NCI-H460 (cell line): ENCODE measurements around the gene CCM2. TPM values are rescaled to one million over a fixed set of nuclear protein-coding genes. Genes with fewer than 3 reads are reported as not detected.

Experiments
- DNase-seq: peaks from one replicate; pipeline ENCODE4 v3.0.0-alpha.2; 2016; ENCODE audit warnings: low read depth; ENCODE audit errors: extremely low read depth
- polyA plus RNA-seq: library from polyadenylated mRNA; depleted of rRNA; stranded (reverse); fragments of >200 nt; gene quantifications from 2 replicates; pipeline ENCODE4 v1.2.3, GENCODE V29; 2014; cell fraction: nucleus; rRNA removed
- total RNA-seq: library from RNA; depleted of rRNA; stranded (reverse); fragments of >200 nt; shearing (Covaris generic); gene quantifications from 2 replicates; pipeline ENCODE4 v1.2.3, GENCODE V29; 2014; rRNA removed

The CCM2 gene
- 24.8 and 27.4 TPM in 2 replicates for total RNA-seq
- 37.0 and 49.1 TPM in 2 replicates for polyA plus RNA-seq

DNA sequence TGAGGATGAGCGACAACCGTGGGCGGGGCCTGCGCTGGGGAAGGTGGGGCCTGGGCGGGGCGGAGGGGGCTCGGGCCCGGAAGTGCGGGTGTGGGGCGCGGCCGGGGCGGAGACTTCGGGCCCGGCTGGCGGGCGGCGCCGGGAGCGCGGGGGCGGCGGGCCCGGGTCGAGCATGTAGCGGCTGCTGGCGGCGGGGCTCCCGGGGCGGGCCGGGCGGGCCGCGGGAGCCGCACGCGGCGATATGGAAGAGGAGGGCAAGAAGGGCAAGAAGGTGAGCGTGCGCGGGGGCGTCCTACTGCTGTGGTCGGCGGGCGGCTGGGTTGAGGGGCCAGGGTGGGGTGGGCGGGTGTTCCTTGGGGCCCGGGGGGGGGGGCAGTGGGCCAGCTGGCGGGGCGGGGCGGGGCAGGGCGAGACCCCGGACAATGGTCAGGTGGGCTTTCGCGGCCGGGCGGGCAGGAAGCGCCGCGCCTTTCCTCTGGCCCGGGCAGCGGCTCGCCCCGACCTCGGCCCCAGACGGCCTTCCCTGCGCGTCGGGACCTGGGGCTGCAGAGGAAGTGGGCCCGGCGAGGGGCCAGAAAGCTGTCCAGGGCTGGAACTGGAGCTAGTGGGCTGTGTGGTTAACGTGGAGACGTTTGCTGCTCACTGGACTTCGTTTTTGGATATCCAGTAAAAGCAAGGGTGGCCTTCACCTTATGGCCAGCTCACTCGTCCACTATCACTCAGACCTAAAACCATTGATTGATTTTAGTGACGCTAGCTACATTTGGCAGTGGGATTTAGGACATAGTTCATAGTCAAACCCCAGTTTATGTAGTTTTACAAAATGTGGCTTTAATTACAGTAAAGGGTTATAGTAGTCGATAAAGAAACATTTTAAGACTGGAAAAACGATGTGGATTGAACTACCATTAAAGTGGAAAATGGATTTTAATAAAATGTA, at the start of gene CCM2:
CCM2 (plus strand) TSS at position 109 of the 940 bp plus-strand sequence; CDS start at position 242, 133 bp downstream.
- DNase-seq = no peak

DNA sequence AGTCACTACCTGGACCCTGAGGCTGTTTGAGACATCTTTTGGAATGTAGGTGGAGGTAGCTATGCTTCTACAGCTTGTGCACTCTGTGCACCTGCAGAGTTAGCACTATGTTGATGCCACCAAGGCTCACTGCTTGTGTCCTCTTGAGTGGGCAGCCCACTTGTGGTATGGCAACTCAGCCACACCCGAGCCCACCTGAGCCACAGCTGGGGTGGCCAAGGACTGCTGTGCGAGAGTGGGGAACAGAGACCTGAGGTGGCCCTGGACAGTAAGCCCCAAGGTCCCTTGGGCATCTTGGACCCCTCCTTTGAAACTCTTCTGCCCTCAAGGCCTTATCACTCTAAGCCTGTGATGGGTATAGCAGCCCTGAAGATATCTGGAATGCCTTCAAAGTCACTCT, 46.8 kb upstream of the CCM2 start:
- DNase-seq = no peak

DNA sequence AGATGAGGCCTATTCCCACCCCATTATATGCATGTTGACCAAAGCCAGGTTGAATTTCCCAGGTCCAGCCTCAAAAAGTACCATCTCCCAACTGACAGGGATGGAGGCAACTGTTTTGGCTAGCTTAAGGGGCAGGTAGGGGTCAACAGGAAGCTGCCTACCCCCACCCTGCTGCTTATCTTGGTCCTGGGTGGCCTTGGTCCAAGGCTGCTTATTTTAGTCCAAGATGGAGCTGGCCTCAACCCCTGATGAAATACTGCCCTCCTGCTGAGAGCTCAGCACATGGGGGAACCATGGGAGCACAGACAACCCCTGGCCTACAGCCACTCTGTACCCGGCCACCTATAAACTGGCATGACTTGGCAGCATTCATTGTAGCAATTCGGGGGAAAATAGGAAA, 44.3 kb upstream of the CCM2 start:
- DNase-seq = no peak

DNA sequence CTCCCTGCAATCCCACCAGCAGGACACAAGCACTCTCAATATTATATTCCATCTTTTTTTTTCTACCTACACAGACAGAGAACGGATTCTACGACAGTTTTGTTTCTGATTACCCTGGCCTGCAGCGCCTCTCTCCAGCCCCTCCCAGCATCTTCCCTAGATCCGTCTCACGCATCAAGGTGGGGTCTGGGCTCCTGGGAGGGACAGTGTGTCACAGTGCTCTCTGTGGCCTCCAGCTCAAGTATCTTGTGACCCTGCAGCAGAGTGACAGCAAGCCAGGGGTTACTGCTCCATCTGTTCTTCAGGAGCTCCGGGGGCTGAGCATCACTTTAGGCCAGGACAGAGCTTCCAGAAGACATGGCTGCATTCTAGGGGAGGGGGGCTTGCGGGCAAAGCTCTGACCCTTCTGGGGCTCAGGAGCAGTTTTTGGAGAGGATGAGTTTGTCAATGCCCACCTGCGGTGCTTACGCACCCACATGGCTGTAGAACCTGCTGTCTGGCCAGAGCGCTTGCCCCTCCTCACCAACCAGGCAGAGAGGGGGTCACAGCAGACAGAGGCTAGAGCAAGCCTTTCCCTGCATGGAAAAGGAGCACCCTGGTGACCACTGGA, 43.7 kb upstream of the CCM2 start:
- no peak for DNase-seq

DNA sequence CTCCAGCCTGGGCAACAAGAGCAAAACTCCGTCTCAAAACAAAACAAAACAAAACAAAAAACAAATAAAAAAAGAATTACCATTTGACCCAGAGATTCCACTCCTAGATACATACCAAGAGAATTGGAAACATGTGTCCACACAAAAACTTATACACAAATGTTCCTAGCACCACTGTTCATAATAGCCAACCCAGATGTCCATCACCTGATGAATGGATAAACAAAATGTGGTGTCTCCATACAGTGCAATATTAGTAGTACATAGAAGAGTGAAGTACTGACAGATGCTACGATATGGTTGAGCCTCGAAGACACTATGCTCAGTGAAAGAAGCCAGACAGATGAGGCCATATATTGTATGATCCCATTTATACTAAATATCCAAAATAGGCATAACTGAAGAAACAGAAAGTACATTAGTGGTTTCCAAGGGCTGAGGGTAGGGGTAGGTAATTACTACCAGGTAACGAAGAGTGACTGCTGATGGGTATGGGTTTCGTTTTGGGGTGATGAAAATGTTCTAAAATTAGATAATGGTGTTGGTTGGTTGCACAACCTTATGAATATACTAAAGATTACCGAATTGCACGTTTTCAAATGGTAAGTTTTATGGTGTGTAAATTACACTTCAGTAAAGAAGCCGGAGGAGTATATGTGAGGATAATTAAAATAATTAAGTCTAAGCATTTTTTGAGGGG, 41.2 kb upstream of the CCM2 start:
- DNase-seq = no peak

DNA sequence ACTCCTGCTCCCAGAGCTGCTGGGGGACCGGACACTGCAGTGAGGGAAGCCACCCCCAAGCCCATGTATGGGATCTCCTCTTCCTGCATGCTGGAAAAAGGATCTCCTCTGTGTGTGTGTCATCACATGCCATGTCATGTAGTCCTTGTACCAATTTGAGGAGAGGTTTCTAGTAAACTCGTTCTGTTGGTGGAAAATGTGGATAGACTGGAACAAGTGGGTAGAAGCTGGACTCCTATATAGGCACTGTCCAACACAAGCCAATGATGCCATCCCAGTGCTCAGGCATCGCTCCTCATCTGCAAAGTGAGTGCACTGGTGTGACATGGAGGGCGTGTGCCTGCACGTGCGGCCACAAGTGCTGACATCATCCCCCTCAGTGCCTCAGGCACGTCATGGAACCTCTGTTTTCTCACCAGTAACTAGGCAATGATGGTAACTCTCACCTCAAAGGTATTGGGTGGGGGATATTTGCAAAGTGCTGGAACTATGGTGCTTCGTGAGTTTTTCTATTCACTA, 40.5 kb upstream of the CCM2 start:
- no peak for DNase-seq

DNA sequence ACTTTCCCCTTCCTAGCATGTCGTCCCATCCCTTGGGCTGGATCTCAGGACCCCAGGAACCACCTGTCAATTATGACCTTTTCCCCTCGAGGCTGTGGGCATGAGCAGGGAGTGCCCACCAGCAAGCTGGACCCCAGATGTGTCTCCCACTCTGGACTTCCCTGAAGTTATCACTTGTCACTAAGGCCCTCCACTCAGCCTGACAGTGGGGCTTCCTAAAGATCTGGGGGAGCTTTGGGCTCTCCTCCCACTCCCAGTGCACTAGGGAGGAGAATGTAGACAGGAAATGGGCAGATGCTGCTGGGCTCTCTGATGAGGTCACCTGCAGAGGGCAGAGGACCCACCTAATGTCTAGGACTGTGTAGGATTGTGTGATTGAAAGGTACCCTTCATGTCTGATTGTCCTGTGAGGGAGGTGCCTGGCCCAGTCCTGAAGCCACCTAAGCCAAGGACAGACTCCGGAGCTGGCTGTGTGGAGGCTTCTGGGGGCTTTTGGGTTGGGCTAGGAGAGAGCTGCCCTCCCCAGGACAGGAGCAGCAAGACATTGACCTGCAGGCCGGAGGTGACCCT, 39.9 kb upstream of the CCM2 start:
- DNase-seq = no peak

DNA sequence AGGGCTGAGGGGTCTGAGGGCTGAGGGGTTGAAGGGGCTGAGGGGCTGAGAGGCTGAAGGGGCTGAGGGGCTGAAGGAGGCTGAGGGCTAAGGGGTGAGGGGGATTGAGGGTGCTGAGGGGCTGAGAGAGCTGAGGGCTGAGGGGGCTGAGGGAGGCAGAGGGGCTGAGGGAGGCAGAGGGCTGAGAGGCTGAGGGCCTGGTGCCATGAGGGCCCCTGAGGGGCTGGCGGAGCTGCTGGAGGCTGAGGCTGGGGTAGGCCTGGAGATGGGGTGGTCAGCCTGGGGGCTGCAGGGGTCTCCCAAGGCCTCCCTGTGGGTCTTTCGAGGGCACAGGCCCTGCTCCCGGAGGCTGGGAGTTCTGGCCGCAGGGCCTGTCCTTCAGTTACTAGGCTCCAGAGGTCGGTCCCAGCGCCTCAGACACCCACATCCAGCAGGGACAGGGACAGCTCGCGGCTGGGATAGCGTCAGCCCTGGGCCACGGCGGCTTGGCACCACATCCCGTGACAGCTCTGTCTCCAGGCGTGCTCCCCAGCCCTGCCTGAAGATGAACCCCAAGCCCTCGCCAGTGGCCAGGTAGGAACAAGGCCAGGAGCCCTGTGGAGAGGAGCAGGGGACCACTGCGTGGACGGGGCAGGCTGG, 38.0 kb upstream of the CCM2 start:
- no peak for DNase-seq

DNA sequence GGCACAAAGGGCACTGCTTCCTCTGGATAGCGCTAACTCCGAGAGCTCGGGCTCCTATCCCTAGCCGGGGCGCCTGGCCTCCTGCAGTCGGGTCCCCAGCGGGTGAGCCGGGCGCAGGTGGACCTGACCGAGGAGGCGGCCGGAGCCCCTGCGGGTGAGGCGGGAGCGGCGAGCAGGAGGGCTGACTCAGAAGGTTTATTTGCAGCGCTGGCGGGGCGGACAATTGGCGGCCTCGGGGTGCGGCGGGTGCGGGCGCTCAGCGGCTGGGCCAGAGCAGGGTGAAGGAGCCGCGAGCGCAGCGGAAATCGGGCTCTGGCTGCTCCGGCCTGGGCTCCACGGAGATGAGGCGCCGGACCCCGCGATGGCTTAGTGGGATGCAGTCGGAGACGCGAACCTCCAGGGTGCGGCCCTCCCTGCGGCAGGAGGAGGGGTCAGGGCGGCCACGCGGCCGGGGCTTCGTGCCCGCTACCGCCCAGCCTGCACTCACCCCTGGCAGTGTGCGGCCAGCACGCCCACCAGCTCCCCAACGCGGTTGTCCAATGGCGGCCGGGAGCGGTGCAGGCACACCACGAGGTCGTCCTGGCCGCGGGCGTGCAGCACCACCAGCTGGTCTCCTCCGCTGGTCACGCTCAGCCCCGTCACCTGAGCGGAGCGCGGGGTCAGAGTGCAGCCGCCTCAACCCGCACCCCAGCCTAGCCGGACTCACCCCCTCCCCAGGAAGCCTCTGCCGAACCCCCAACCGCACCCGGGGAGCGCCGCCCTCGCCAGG, 37.3 kb upstream of the CCM2 start:
- DNase-seq = no peak

DNA sequence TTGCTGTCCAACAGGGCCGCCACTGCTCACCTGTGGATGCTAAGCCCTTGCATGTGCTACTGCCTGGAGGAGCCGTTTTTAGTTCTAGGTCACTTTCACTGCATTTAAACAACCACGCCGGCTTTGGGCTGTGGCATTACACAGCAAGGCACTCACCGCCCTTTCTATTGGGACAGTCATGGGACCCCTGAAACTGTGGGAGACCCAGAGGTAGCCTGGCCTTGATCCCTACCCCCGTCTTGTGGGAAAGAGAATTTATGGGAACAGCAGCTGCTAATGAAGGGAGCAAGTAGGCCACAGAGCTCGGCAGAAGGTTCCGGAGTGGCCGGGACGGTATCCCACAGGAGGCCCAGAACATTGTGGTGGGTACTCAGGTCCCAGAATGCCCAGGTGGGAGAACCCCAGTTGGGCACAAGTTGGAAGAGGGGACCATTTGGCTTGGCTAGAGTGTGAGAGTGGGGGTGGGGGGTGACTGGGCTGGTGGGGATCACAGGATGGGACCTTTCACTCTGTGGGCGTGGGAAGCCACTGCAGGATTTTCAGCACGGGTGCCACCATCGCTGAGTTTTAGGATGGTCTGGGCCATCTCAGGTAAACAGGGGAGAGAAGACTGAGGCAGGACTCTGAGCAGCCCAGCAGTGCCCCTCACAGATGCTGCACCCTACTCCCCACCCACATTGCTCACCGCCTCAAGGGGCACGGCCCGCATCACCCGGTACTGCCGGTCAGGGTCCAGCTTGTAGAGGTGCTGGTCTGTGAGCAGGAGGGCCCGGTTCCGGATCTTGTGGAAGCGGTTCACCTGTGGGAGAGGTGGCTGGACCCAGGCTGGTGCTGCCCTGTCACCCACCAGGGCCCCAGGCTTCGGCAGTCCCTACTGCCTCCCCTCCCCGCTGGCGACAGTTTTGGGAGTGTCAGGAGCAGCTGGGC, 36.4 kb upstream of the CCM2 start:
- no peak for DNase-seq

DNA sequence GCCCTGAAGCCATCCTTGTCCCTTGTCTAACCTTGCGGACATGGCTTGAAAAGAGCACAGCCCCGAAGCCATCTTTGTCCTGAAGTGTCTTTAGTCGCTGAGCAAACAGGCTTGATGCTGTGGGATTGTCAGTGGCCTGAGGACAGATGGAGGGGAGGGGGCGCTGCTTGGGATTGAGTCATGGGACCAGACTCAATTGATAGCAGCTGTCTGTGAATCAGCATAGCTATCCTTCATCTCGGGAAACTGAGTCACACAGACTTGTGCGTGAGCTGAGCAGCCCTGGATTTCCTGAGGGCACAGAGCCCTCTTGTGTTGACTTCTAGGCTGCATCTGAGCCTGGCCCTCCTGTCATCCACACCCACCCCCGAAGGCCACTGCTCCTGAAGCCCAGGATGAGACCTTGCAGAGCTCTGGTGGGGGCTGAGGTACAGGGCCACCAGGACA, 35.6 kb upstream of the CCM2 start:
- no peak for DNase-seq

DNA sequence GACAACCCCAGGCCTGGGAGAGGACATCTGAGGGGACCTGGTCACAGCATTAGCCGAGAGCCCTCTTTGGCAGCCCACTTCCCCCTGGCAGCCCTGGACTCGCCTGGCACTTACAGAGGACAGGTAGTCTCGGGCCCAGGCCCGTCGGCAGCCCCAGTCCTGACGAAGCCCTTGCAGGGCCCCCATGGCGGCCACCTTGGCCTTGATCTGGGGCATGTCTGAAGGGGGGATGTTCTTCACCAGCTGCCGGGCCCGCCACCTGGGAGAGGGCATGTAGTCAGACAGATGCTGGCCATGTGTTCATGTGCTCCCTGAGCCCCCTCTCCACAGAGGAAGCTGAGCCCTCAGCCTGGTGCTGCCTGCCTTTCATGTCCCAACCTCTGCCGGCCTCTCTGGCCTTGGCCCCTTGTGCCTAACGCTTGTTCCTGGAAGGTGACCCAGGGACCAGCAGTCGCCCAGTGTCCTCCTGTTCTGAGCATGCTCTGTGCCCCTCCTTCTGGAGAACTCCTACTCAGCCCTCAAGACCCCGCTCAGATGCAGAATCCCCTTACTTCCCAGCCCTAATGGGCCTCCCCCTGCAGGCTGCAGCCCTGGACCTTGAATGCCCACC, 35.1 kb upstream of the CCM2 start:
- no peak for DNase-seq

DNA sequence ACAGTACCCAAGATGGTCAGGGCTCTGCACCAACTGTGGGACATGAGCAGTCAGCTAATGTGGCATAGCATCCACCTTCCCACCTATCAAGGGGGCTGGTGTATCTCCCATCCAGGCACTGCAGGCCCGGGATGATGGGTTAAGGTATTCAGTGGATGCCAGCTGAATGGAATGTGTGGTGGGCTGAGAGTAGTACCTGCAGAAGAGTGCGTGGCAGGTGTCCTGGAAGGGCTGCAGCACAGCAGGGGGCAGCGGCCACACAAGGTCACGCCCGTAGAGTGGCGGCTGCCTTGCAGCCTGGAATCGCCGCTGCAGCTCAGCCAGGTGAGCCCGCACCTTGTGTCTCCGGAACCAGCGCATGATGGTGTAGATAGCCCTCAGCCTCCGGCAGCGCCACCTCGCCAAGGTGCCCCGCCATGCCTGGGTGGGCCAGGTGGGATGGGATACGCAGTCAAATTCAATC, 34.5 kb upstream of the CCM2 start:
- no peak for DNase-seq

DNA sequence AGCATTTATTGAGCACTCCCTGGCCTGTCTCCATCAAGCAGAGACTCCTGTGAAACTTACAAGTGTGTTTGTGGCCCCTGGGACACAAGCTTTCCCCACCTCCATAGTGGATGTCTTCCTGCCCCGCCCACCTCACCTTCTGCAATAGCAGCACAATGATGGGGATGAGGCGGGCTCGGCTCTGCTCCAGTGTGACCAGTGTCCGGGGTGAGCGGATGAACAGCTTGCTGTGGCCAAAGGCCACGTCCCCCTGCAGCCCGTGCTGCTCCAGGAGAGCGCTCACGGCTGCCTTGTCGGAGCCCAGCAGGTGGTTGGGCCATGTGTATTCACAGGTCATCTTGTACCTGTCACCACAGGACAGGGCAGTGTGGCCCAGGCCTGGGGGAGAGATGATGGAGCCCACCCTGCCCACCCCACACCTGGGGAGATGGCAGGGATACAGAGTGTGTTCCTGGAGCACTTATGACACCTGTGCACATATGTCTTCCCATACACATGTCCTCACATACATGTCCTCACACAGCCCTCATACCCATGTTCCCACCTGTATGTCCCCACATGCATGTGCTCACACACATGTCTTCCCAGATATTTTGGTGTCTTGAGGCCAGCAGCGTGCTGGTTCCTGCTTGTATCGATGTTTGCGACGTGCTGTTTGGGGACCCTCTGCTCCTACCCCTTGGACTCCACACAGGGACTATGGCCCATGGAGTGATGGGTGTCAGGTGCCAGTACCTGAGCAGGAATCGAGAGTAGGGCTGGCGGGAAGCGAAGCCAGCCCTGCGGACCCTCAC, 33.9 kb upstream of the CCM2 start:
- no peak for DNase-seq

DNA sequence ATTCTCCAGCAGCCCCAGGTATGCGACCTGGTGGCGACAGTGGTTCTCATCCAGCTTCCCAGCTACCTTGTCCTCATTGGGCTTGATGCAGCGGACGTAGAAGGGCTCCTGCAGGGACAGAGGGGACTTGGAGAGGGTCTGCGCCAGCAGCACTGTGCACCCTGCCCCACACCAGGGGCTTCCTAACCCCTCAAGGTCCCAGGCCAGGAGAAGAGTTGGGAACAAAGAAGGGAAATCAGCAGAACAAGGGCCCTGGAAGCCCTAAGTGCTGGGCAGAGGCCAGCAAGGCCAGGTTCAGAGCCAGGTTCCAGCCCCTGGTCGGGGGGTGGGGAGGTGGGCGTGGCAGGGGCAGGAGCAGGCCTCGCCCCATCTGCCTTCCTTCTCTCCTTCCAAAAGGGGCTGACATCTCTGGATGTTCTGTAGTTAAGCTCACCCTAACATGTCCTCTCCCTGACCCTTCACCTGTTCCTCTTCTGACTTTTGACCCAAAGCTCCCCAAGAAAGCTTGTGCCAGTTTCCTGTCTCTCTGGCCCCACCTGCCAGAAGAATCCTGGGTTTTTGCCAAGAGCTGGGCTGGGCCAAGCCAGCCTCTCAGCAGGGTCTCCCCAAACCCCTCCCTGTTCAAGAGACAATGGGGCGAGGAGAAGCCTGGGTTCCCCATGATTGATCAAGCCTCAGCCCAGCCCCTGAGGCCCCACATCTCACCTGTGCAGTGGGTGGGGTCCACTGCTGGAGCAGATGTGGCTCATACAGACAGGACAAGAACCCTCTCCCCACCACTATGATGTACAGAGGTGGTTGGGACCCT, 33.1 kb upstream of the CCM2 start:
- no peak for DNase-seq
